Fibroblast of mammary gland (primary cell): ENCODE results near the gene AGAP1.

Experiments
- DNase-seq: peaks from one replicate; pipeline ENCODE4 v3.0.0-alpha.2; 2010; ENCODE audit warnings: low read depth
- H3K4me3 ChIP-seq: 2 replicates; pipeline ENCODE4 v1.5.1; 2011; ENCODE audit warnings: low read depth, mild to moderate bottlenecking, low read length, moderate library complexity; ENCODE audit not compliant: control insufficient read depth
- TF ChIP-seq, protein P1 (sequence below): conservative IDR thresholded peaks from 2 replicates; pipeline ENCODE4 v1.5.1; 2011; ENCODE audit warnings: low read depth, low read length, inconsistent platforms; ENCODE audit not compliant: control insufficient read depth, insufficient read depth

Gene AGAP1

DNA sequence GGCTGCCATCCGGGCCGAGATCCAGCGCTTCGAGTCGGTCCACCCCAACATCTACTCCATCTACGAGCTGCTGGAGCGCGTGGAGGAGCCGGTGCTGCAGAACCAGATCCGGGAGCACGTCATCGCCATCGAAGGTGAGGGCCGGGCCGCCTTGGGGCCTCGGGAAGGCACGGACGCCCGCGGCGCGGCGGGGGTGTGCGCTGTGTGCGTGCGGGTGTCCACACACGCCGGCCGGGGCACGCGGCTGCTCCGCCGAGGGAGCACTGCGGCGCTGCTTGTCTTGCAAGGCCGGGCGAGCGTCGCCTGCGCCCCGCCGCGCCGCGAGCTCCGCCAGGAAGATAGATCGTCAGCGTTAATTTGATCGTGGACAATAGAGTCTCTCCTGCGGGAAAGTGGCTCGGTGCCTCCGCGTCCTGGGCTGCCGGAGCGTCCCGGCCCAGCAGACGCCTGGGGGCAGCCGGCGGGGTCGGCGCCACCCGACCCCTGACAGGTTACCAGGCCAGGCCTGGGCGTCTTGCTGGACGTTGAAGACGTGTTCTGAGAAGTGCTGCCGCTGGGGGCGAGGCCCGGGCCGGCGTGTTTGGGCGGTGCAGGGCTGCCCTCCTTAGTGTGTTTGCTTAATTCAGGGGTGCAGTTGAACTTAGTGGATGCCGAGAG, 1.0 kb downstream of the AGAP1 start:
- H3K4me3 ChIP-seq: peak overlapping the region; percentile 57
- TF ChIP-seq, protein P1, sequence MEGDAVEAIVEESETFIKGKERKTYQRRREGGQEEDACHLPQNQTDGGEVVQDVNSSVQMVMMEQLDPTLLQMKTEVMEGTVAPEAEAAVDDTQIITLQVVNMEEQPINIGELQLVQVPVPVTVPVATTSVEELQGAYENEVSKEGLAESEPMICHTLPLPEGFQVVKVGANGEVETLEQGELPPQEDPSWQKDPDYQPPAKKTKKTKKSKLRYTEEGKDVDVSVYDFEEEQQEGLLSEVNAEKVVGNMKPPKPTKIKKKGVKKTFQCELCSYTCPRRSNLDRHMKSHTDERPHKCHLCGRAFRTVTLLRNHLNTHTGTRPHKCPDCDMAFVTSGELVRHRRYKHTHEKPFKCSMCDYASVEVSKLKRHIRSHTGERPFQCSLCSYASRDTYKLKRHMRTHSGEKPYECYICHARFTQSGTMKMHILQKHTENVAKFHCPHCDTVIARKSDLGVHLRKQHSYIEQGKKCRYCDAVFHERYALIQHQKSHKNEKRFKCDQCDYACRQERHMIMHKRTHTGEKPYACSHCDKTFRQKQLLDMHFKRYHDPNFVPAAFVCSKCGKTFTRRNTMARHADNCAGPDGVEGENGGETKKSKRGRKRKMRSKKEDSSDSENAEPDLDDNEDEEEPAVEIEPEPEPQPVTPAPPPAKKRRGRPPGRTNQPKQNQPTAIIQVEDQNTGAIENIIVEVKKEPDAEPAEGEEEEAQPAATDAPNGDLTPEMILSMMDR: no peak
- peak; percentile 34 for DNase-seq

DNA sequence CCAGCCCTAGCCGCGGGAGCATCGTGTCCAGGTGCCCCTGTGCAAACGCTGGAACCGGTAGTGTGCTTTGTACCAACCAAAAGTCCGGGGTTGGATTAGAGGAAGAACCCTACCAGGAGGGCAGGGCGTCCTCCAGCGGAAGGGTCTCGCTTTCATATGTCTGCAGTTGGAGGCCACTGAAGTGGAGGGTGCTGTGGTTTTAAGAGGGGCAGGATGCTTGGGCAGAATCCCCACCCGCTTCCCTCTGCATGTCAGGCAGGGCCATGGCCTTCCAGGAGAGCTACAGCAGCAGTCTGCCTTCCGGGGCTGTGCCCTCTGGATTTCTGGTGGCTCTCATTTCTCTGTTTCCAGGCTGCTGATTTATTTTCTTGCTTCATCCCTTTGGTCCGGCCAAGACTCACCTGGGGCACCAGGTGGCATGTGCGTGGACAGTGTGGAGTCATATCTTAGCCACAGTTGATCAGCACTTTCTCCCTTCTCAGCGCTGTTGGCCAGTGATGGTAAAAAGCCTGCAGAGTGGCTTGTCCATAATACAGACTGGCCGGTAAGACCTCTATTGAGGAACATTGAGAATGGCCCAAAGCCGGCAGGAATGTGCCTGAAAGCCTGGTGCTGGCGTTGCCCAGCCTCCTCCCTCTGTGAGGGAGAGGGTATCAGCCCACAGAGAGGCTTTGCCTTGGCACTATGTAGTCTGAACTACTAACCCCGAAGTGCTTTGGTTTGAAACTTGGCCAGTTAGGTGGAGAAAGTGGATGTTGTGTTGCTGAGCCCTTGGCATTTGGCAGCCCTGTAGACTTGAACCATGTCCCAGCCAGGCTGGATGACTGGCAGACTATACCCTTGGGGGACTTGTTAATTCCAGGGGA, 1.8 kb downstream of the AGAP1 start:
- H3K4me3 ChIP-seq: peak overlapping the region; percentile 57
- peak; percentile 10 for DNase-seq
- TF ChIP-seq, protein P1: no peak

DNA sequence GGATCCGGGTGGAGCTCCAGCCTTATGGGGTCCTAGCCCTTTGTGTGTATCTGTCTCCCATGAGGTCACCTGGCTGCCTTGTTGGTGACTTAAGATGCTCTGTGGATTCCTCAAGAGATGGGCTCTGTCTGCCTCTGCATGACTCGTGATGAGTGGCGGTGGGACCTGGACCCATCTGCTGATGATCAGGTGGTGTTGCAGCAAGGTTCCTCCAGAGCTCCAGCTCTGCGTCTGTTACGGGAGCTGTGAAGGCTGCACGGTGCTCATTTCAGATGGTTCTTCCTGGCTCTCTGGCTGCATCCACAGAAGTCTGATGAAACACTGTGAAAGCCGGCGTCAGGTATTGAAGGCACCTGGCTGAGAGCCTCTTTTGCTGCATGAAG, 2.4 kb downstream of the AGAP1 start:
- peak overlapping the region; percentile 57 for H3K4me3 ChIP-seq
- TF ChIP-seq, protein P1: no peak
- DNase-seq: peak; percentile 60

DNA sequence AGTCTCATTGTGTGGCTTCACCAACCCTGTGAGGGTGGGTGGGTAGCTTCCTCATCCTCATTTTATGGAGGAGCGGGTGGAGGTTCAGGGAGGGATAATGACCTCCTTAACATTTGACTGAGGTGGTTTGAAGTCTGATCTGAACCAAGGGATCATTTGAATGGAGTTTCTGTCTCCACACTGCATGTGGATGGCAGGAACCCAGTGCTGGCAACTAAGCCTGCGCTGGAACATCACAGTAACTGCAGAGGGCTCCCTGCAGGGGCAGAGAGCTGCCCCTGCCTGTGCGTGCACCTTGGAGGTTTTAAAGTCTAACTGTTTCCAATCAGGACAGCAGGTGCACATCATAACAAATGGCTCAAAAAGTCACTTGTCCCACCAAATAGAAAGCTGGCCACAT, 3.3 kb downstream of the AGAP1 start:
- H3K4me3 ChIP-seq: no peak overlapping the region
- DNase-seq: no peak
- TF ChIP-seq, protein P1: no peak

DNA sequence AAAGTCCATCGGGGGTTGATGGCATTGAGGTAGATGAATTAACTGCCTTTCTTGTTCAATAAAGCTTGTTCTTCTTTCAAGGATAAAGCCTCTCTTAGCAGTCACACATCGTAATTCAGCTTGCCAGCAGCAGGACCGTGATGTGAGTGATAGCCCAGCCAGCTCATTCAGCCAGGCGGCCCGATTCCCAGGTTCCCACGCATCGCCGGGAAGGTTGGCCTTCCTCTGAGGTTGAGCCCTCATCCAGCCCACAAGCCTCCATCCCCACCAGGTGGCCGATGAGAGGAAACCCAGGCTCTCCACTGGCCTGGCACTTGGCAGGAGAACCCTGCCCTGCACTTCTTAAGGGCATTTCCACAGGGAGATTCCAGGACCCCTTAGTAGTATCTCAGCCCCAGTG, 4.7 kb downstream of the AGAP1 start:
- peak; percentile 44 for DNase-seq
- TF ChIP-seq, protein P1: peak; percentile 17
- no peak overlapping the region for H3K4me3 ChIP-seq

DNA sequence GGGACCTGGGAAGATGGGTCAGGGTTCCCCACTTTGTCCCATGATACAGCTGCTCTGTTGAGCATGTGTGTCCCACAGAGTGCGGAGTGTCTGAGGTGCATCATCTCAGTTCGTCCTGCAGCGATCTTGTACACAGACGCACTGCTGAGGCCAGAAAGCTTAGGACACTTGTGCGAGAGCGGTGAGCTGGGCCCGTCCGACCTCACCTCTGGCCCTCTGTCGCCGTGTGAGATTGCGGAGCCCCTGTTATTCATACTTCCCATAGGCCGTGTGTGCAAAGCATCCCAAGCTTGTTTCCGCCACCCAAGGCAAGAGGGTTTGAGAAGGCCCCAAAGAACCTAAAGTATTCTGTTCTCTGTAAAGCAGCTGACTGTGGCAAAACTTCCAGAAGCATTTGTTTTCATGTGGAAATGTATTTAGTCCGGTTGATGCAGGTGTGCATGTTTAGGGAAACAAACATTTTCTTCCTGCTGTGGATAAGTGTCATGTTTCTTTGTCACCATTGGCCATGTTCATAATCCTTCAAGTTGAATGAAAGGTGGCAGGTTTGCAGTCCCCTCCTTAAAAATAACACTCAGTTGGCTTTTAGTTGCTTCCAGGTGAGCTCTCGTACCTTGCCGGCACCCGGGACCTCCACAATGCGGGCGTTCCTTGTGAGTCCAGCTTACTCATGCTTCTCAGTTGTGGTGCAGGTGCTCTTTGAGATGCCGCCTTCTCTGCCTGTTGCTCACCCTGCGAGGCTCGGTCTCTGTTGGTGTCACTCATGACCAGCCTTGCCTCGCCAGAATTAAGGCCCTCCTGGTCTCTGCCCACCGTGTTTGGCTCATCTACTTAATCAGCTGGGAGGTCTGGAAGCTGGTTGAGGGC, 5.3 kb downstream of the AGAP1 start:
- TF ChIP-seq, protein P1: no peak
- H3K4me3 ChIP-seq: no peak overlapping the region
- no peak for DNase-seq
